Prostate gland (tissue), 1 donor: Measurements from ENCODE around the gene NAALADL2.

ENCODE experiments used
- POLR2A ChIP-seq: fragments of 450-650 bp; IDR thresholded peaks from one replicate; pipeline ENCODE4 v1.6.1; 2016; ENCODE audit warnings: antibody characterized with exemption, mild to moderate bottlenecking
- POLR2AphosphoS5 ChIP-seq: sonication (generic); formaldehyde crosslinking; IDR thresholded peaks from one replicate; pipeline ENCODE4 v1.6.1; 2017; ENCODE audit warnings: antibody characterized with exemption

GRCh38 chr3:175246234-175246633, 387.1 kb downstream of the NAALADL2 start:
- TF ChIP-seq POLR2AphosphoS5, result no peak
- no peak for TF ChIP-seq POLR2A
